ENCODE data around the gene TNK1.

DNA sequence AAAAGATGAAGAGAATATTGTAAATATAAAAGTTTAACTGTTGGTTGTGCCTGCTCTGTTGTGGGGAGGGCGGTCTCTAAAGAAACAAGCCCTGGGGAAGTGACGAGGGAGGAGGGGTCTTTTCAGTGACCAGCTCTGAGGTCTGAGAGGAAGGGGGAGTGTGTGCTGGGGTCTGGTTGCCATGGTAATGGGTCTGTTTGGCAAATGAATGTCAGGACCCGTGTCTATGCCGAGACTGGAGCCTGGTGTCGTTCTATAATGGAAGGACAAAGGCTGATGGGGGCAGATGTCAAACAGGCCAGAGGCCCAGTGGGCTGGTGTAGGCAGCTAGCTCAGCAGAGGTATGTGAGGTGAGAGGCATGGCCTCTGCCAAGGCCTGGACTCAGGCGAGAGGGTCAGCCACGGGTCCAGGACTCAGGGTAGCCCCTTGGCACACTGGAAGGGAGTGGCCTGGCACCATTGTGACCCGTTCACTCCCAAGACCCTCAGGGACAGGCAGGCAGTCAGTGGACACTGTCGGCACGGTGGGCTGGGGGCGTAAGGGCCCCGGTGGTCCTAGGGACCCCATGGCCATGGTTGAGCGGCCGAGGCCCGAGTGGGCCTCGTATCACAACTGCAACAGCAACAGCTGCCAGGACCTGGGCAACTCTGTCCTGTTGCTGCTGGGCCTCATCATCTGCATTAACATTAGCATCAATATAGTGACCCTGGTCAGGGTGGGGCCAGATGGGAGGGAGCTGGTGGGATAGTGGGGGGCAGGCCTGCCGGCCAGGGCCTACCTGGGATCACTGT is 39.1 kb downstream of the TNK1 start, which contains the start of gene SPEM1:
- TF ChIP-seq, protein P1, sequence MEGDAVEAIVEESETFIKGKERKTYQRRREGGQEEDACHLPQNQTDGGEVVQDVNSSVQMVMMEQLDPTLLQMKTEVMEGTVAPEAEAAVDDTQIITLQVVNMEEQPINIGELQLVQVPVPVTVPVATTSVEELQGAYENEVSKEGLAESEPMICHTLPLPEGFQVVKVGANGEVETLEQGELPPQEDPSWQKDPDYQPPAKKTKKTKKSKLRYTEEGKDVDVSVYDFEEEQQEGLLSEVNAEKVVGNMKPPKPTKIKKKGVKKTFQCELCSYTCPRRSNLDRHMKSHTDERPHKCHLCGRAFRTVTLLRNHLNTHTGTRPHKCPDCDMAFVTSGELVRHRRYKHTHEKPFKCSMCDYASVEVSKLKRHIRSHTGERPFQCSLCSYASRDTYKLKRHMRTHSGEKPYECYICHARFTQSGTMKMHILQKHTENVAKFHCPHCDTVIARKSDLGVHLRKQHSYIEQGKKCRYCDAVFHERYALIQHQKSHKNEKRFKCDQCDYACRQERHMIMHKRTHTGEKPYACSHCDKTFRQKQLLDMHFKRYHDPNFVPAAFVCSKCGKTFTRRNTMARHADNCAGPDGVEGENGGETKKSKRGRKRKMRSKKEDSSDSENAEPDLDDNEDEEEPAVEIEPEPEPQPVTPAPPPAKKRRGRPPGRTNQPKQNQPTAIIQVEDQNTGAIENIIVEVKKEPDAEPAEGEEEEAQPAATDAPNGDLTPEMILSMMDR (IDR thresholded peaks at IDR 0.05; ENCODE audit: borderline replicate concordance, extremely low read depth, low read length, poor library complexity, severe bottlenecking), result no peak
- TF ChIP-seq EZH2 (IDR thresholded peaks at IDR 0.05; ENCODE audit: borderline replicate concordance, low read depth, low read length, severe bottlenecking), result no peak

All from DND-41 (cell line).